CD4-positive, alpha-beta T cell treated with Interleukin-17A for 1 hour (primary cell): Measurements from ENCODE around the gene PDE3B.
"Not testable (repeated sequence)": the region's sequence is repeated elsewhere in the genome, so short reads cannot be mapped to it uniquely, and the experiment has no call there.

Experiments used
- DNase-seq: peaks from one replicate; pipeline ENCODE4 v3.0.0-alpha.2; 2020

PDE3B gene

DNA sequence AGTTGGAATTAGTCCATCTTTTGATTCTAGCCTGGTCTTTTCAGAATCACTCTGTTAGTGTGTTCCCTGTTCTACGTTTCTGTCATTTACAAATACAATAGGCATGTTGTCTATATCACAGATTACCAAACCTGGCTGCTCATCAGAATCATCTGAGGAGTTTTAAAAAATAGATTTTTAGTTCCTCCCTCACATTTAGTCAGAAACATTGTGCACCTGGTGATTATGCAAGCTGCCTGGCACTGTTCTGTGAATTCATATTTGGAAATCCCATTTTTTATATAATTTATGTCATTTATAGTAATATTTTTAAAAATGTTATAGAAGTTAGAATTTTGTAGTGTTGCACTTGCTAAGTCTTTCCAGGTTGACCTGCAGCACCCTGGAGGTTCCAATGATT, 107.3 kb downstream of the PDE3B start:
- no peak for DNase-seq

DNA sequence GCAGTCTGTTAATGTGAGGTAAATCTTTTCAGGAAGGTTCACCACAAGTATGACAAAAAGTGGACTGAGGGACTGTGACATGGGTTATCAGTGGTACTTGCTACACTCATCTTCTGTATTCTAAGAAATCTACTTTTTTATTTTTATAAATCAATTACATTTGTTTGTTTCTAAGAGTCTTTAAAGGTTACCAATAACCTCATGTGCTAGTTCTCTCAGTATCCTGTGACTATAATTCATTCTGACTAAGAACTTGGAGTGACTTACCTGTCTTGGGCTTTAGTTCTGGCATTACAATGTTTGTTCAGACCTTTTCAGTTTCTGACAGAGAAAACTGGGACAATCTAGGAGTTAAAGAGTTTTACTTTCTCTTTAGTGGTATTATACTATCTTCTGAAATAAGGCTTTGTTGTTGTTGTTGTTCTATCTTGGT, 108.4 kb downstream of the PDE3B start:
- no peak for DNase-seq

DNA sequence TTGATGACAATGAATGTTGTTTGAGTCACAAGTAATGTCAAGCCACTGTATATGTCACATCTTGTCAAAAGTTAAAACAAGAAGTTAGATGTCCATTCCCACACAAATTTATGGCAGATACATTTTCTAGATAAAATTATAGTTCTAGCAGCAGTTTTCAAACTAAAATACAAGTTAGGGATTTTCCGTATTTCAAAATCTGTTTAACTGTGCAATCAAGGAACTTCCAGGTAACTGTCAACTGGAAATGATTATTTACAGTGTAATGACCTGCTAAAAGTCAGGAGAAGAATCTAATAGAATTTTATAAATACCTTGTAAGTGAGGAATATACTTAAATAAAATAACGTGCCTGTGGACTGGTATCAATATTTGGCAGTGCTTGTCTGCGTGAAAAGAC, 111.5 kb downstream of the PDE3B start:
- no peak for DNase-seq

DNA sequence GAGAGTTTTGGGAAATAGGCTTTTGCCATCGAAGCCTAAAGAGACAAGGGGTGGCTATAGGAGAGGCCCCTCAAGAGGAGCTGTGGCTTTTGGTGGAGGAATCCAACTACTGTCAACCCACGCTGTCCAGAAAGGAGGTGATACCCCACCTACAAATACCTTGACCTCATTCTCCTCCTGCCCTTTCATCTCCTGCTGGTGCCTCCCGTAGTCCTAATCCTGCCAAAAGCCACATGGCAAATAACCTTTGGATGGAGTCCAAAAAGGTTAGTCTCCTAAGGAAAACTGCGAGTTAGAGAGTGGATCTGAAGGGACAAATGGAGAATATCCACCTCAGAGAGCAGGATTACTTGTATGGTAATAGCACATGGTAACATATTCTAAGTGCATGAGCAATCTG, 112.7 kb downstream of the PDE3B start:
- DNase-seq: no peak

DNA sequence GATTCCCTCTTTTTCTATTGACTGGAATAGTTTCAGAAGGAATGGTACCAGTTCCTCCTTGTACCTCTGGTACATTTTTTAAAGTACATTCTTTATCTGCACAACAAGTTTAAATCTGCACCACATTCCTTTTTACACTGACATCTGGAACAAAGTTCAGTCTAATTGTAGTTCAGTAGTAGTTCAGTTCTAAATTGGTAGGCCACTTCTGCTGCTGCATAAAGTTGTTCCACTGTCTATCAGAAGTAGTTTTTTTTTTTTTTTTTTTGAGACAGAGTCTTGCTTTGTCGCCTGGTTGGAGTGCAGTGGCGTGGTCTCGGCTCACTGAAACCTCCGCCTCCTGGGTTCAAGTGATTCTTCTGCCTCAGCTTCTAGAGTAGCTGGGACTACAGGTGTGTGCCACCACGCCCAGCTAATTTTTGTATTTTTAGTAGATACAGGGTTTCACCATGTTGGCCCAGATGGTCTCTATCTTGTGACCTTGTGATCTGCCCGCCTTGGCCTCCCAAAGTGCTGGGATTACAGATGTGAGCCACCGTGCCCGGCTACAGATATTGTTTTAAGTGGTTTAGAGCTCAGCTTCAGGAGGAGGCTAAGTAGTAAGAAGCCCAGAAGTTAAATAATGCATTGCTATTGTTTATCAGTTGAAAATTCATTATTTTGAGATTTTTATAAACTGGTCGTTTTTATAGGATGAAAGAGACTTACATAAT, 115.9 kb downstream of the PDE3B start:
- DNase-seq: not testable (repeated sequence)

DNA sequence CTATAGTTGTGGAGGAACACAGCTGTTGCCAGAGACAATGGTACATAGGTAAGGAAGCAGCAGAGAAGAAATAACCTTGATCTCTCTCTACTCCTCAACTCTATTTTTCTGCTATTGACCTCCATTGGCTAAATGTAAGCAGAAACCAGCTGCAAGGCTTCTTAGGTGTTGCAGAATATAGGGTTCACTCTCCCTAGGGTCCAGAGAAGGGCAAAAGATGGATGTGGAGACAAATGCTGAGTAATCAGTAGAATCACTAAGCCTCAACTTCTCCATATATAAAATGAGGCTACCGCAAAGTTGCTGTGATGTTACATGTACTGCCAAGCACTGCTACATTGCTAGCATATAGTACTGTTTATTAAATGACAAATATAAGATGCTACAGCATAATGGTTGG, 120.6 kb downstream of the PDE3B start:
- DNase-seq: no peak

DNA sequence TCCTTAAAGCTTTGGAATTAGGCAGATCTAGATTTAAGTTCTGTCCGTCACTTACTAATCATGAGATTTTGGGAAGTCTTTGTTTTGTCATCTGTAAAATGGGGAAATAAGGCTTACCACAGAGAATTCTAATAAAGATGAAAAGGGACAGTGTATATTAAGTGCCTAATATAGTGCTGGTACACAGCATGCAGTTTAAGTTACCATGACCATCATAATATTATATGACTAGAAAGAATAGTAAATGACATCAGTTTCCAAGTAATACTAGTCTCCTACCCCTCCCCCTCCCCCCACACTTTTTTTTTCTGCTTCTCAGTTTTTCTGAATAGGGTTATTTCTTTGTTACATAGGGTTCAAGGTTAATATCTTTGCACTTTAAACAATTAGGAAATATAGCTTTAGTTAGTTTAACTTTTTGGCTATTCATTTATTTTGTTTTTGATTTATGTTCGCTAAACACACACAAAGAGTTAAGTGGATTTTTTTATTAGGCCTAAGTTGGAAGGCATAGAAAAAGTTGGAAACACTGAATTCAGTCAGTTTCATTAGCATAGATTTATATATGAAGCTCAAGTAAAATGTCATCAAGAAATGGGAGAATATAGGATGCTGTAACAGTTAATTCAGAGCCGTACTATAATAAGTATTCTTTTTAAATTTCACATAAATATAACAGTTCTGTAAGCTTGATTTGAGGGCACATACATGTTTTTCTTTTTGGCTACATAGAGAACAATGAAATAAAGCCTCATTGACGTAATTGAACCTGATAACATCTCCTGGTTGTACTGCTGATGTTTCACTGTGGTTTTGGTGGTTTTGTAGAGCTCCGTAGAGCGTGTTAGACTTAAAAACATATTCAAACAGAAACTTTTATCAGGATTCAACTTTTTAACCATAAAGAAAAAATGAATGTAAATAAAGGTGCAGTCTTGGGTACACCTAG, 121.2 kb downstream of the PDE3B start:
- peak; percentile 90 for DNase-seq

DNA sequence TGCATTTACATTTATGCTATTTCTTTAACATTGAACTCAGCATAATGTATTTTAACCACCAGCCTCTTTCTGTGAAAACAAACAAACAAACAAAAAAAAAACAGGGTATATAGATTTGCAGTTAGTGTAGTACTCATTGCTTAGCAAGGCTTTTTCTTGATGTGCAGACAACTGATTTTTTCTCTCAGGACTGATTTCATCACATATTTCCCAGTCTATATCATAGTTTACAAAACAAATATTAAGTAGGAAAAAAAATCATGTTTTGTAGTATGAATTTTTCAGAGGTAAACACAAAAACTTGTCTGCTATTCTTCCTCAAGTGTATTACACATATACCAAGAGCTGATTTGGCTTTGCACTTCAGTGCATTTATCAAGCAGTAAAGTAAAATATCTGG, 123.0 kb downstream of the PDE3B start:
- no peak for DNase-seq

DNA sequence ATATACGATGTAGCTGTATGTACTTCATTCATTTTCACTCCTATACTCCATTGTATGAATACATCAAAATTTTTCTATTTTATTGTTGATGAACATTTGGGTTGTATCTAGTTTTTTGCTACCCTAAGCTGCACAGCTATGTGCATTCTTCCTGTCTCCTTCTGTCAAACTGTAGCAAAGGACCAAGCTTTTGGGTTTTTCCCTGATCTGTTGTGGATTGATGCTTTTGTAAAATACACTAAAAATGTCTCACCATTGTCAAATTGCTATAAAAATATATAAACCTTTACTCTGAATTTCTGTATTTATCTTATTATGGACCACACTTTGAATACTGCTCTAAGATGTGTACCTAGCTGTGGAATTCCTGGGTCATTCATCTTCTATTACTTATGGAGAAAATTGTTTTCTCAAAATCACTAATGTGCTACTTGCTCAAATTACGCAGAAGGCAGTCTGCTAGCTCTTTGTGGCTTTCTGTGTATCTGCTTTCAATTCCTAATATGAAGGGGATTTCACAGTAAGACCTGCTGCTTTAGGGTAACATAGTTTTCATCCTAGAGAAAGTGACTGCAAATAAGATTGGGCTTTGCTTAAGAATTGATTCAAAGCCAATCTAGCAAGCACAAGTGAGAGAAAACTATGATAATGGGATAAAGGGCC, 125.1 kb downstream of the PDE3B start:
- DNase-seq: peak; percentile 43

DNA sequence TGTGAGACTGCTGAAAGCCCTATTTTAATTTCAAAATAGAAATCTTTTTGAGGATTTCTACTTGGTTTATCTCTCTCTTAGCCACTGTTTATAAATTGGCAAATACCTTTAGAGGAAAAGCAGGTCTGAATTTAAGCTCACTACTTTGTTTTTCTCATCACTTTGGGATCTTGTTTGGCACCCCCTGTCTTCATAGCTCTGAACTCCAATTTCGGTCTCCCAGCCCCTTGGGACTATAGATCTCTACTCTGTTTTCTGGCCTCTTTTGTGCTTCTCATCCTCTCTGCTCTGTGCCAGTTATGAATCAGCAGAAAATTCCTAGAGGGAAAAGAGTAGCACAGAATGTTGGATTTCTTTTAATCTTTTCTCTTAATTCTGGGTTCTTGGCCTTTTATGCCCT, 130.2 kb downstream of the PDE3B start:
- DNase-seq: peak; percentile 45

DNA sequence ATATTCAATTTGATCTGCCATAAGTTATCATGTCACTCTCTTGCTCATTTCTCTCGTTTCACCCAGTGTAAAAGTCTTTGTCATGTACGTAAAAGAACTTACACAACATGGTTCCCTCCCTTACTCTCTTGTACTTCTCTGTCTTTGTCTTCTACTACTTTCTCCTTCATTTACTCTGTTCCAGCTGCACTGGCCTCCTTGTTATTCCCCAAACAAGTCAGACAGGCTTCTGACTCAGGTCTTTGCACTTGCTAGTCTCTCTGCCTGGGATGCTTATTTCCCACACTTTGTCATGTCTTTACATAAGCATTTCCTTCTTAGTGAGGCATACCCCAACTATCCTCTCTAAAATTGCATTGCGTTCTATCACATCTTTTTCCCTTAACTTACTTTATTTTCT, 131.1 kb downstream of the PDE3B start:
- DNase-seq: no peak

DNA sequence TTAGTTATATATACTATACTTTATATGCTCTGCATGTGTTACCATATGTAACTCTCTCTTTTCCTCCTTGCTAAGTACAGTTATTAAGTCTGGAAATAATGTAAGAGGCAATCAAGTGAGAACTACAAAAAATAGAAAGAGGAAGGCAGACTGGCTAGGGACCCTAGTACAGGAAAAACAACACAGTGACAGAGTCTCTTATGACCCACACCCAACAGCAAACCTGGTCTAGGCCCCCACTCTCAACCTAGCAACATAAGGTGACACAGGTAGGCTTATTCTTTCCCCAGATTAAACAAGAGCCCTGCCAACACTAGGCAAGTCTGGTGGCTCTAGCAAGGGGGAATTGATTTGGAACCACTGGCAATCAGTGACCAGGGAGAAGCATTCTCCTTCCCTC, 132.3 kb downstream of the PDE3B start:
- DNase-seq: no peak

DNA sequence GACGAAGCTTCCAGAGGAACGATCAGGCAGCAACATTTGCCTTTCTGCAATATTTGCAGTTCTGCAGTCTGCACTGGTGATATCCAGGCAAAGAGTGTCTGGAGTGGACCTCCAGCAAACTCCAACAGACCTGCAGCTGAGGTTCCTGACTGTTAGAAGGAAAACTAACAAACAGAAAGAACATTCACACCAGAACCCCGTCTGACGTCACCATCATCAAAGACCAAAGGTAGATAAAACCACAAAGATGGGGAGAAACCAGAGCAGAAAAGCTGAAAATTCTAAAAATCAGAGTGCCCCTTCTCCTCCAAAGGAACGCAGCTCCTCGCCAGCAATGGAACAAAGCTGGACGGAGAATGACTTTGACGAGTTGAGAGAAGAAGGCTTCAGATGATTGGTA, 134.9 kb downstream of the PDE3B start:
- not testable (repeated sequence) for DNase-seq

DNA sequence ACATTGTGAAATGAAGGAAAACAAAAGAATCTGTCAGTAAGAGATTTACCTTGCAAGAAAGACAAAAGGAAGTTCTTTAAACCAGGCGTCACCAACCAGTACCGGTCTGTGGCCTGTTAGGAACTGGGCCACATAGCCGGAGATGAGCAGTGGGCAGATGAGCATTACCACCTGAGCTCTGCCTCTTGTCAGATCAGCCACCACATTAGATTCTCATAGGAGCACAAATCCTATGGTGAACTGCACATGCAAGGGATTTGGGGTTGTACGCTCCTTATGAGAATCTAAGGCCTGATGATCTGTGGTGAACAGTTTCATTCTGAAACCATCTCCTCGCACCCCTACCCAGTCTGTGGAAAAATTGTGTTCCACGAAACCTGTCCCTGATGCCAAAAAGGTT, 140.2 kb downstream of the PDE3B start:
- no peak for DNase-seq

DNA sequence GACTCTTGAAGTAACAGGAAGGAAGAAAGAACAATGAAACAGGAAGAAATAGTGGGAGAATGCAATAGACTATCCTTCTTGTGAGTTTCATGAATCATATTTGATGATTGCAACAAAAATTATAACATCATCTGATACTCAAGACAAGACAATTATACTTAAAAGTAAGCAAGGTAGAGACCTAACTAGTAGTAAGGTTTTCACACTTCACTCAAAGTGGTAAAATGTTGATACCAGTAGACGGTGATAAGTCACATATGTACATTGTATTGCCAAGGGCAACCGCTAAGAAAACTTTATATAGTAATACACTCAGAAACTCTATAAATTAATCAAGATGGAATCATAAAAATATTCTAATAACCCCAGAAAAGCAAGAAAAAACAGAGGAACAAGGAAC, 140.6 kb downstream of the PDE3B start:
- DNase-seq: no peak

DNA sequence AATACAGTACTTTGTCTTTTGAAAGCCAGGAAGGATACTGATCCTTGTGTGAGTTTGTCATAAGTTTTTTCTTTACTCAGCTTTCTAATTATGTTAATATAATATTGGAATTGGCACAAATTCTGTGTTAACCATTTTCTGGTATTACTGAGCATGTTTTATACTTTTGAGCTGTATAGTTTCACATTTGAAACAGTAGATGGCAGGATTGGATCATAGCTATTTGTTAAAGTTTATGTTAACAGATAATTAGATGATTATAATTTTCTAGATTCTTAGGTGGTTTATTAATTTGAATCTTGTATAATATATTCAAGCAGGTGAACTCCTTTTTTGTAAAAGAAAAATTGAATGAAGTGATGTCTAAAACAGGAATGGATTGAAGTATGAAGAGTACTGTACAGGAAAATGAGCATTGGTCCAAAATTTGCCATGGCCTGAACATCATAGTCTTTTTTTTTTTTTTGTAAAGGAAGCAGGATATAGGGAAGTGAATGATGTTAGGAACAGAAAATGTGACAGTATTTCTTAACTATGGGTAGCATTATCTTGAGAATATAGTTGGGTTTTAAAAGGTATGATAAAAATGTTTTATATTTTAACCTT, 146.4 kb downstream of the PDE3B start:
- DNase-seq: peak; percentile 45

DNA sequence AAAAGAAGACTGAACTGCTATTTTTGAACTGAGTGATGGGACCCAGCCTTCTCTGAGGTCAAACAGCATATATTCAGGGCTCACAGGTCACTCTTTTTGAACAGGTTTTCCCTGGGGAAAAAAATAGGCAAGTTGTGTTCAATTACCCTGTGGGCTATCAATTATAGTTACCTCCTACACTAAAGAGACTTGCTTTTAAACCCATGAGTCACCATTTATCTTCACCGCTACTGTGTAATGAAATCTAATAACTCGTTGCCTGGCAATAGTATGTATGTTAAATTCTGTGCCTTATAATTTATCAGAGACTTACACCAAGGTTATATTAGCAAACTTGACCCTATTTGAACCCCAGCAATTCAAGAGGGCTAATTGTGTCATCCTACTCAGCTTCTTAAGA, 149.9 kb downstream of the PDE3B start:
- no peak for DNase-seq

DNA sequence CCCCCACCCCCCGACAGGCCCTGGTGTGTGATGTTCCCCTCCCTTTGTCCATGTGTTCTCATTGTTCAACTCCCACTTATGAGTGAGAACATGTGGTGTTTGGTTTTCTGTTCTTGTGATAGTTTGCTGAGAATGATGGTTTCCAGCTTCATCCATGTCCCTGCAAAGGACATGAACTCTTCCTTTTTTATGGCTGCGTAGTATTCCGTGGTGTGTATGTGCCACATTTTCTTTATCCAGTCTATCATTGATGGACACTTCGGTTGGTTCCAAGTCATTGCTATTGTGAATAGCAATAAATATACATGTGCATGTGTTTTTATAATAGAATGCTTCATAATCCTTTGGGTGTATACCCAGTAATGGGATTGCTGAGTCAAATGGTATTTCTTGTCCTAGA, 152.4 kb downstream of the PDE3B start:
- DNase-seq: not testable (repeated sequence)

DNA sequence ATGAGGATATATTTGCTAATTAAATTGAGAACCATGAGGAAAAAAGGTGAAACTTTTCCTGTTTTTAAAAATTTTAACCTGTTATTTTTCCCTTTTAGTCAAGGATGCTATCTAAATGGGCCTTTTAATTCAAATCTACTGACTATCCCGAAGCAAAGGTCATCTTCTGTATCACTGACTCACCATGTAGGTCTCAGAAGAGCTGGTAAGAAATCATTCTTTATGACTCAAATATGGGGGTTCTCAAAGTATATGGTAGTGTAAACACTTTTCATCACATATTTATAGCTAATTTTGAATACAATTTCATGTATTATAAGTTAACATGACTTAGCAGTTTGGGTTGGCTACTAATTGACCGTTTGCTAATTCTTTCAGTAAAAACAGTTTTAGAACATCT, 160.2 kb downstream of the PDE3B start:
- no peak for DNase-seq

DNA sequence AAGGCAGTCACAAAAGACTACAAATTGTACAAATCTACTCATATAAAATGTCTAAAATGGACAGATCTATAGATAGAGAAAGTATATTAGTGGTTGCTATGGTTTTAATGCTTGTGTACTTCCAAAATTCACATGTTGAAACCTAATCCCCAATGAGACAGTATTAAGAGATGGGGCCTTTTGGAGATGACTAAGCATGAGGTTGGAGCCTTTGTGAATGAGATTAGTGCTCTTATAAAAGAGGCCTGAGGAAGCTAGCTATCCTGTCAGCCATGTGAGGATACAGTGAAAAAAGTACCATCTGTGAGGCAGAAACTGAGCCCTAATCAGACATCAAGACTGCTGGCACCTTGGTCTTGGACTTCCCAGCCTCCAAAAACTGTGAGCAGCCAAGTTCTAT, 165.9 kb downstream of the PDE3B start:
- no peak for DNase-seq

DNA sequence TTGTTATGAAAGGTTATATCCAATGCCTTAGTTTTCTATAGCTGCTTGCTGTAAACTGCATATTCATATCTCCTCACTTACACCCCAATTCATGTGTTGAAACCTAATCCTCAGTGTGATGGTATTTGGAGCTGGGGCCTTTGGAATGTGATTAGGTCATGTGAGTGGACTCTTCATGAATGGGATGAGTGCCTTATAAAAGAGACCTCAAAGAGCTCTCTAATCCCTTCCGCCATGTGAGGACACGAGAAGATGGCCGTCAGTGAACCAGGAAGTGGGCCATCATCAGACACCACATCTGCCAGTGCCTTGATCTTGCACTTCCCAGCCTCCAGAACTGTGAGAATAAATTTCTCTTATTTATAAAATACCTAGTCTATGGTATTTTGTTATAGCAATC, 169.2 kb downstream of the PDE3B start:
- no peak for DNase-seq

DNA sequence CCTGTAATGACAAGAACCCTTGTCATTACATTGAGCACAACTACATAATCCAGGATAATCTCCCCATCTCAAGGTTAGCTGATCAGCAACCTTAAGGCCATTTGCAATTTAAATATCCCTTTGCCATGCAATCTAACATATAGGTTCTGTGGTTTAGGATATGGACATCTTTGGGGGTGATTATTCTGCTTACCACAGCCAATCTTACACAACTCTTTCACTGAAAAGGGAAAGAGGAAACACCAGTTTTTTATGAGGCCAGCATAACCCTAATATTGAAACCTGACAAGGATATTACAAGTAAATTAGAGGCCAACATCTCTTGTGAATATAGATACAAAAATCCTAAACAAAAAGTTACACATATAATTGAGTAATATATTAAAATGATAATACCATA, 169.9 kb downstream of the PDE3B start:
- DNase-seq: no peak

DNA sequence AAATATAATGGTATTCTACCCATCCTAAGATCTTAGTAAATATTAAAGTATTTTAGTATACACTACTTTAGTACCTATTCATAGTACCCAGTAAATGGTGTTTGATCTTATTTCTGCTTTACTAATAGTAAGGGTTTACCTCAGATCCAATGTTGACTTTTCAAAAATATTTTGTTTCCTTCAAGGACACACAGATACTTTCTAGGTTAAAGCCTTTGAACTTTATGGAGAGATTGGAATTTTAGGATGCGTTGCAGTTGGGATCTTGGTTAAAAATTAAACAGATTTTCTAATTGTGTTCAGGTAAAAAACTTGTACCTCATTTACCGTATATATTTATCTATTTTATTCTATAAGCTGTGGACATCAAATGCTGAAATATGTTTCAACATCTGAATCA, 175.2 kb downstream of the PDE3B start:
- no peak for DNase-seq
